ENCODE measurements around the gene ADAMTS2. TPM values are rescaled to one million over a fixed set of nuclear protein-coding genes. Genes with fewer than 3 reads are reported as not detected.
"Not testable (repeated sequence)": the region's sequence is repeated elsewhere in the genome, so short reads cannot be mapped to it uniquely, and the experiment has no call there.

Gene ADAMTS2
- polyA plus RNA-seq, 3 donors from 2014 or later: 0.03 TPM; not detected in 2

- Mint-ChIP-seq H3K4me3 (no peak overlapping the region), H3K27ac (no peak overlapping the region), H3K27me3 (ENCODE audit: low read depth in 3 of 3) (peaks cover 4 to 8% (median 5%) of the 10 kb centered on the region in 3 donors), H3K36me3 (no peaks in the 10 kb centered on the region), H3K9me3 (no peaks in the 10 kb centered on the region), H3K4me1 (no peaks in the 10 kb centered on the region)
- no peak for DNase-seq
These were observed 12.4 kb downstream of the ADAMTS2 start for GRCh38 chr5:179332741-179333290.

GRCh38 chr5:179331591-179332375 lies 13.5 kb downstream of the ADAMTS2 start:
- Mint-ChIP-seq H3K9me3 (no peaks in the 10 kb centered on the region), H3K4me3 (no peak overlapping the region), H3K27ac (no peak overlapping the region), H3K27me3 (ENCODE audit: low read depth in 3 of 3) (peaks cover 4 to 6% (median 5%) of the 10 kb centered on the region in 3 donors), H3K4me1 (no peaks in the 10 kb centered on the region), H3K36me3 (no peaks in the 10 kb centered on the region)
- no peak for DNase-seq

GRCh38 chr5:179330186-179330900 lies 14.9 kb downstream of the ADAMTS2 start:
- H3K4me1 Mint-ChIP-seq: no peaks in the 10 kb centered on the region

GRCh38 chr5:179328291-179328690 lies 17.0 kb downstream of the ADAMTS2 start:
- DNase-seq: no peak
- H3K27ac Mint-ChIP-seq: no peak overlapping the region

More at GRCh38 chr5:179330186-179330900, 14.9 kb downstream of the ADAMTS2 start:
- H3K27ac Mint-ChIP-seq: no peak overlapping the region
- DNase-seq: no peak
- H3K4me3 Mint-ChIP-seq: no peak overlapping the region
- peaks cover 4 to 7% (median 6%) of the 10 kb centered on the region in 3 donors for H3K27me3 Mint-ChIP-seq (ENCODE audit: low read depth in 3 of 3)
- no peaks in the 10 kb centered on the region for H3K36me3 Mint-ChIP-seq
- no peaks in the 10 kb centered on the region for H3K9me3 Mint-ChIP-seq

GRCh38 chr5:179327021-179327735 lies 18.1 kb downstream of the ADAMTS2 start:
- H3K27me3 Mint-ChIP-seq (ENCODE audit: low read depth in 3 of 3): peaks cover 3 to 6% (median 4%) of the 10 kb centered on the region in 3 donors
- H3K27ac Mint-ChIP-seq: no peak overlapping the region
- H3K4me3 Mint-ChIP-seq: no peak overlapping the region
- H3K36me3 Mint-ChIP-seq: no peaks in the 10 kb centered on the region
- DNase-seq: no peak
- no peaks in the 10 kb centered on the region for H3K4me1 Mint-ChIP-seq
- H3K9me3 Mint-ChIP-seq: no peaks in the 10 kb centered on the region

More at GRCh38 chr5:179328291-179328690, 17.0 kb downstream of the ADAMTS2 start:
- no peaks in the 10 kb centered on the region for H3K9me3 Mint-ChIP-seq
- no peak overlapping the region for H3K4me3 Mint-ChIP-seq
- peaks cover 4 to 6% (median 4%) of the 10 kb centered on the region in 3 donors for H3K27me3 Mint-ChIP-seq (ENCODE audit: low read depth in 3 of 3)
- H3K36me3 Mint-ChIP-seq: no peaks in the 10 kb centered on the region
- no peaks in the 10 kb centered on the region for H3K4me1 Mint-ChIP-seq

- Mint-ChIP-seq H3K36me3 (no peaks in the 10 kb centered on the region), H3K4me3 (no peak overlapping the region), H3K9me3 (no peaks in the 10 kb centered on the region), H3K27ac (no peak overlapping the region), H3K4me1 (no peaks in the 10 kb centered on the region), H3K27me3 (ENCODE audit: low read depth in 3 of 3) (peaks cover 3 to 6% (median 4%) of the 10 kb centered on the region in 3 donors)
- no peak for DNase-seq
These were observed 18.9 kb downstream of the ADAMTS2 start for GRCh38 chr5:179326122-179326927.

- DNase-seq: no peak
- Mint-ChIP-seq H3K9me3 (no peaks in the 10 kb centered on the region), H3K4me1 (no peaks in the 10 kb centered on the region), H3K4me3 (no peak overlapping the region), H3K36me3 (no peaks in the 10 kb centered on the region), H3K27ac (no peak overlapping the region), H3K27me3 (ENCODE audit: low read depth in 3 of 3) (peaks cover 3 to 6% (median 6%) of the 10 kb centered on the region in 3 donors)
These were observed 19.8 kb downstream of the ADAMTS2 start for GRCh38 chr5:179325296-179326031.

GRCh38 chr5:179324760-179325295 lies 20.4 kb downstream of the ADAMTS2 start:
- Mint-ChIP-seq H3K36me3 (no peaks in the 10 kb centered on the region), H3K27ac (no peak overlapping the region), H3K4me1 (no peaks in the 10 kb centered on the region), H3K4me3 (no peak overlapping the region), H3K27me3 (ENCODE audit: low read depth in 3 of 3) (peaks cover 3 to 6% (median 6%) of the 10 kb centered on the region in 3 donors), H3K9me3 (no peaks in the 10 kb centered on the region)
- DNase-seq: no peak

- H3K9me3 Mint-ChIP-seq; H3K36me3 Mint-ChIP-seq; DNase-seq; H3K4me3 Mint-ChIP-seq; H3K4me1 Mint-ChIP-seq; H3K27ac Mint-ChIP-seq; H3K27me3 Mint-ChIP-seq (ENCODE audit: low read depth in 3 of 3): not testable (repeated sequence)
These were observed 20.9 kb downstream of the ADAMTS2 start for GRCh38 chr5:179324316-179324715.

GRCh38 chr5:179323026-179323870 lies 22.0 kb downstream of the ADAMTS2 start:
- Mint-ChIP-seq H3K36me3 (no peaks in the 10 kb centered on the region), H3K27ac (no peak overlapping the region), H3K27me3 (ENCODE audit: low read depth in 3 of 3) (peaks cover 1 to 4% (median 3%) of the 10 kb centered on the region in 3 donors), H3K9me3 (no peaks in the 10 kb centered on the region), H3K4me3 (no peak overlapping the region), H3K4me1 (peaks cover 0 to 4% of the 10 kb centered on the region in 2 donors)
- DNase-seq: no peak

- Mint-ChIP-seq H3K27me3 (ENCODE audit: low read depth in 3 of 3) (peaks cover 1 to 4% (median 3%) of the 10 kb centered on the region in 3 donors), H3K4me3 (no peak overlapping the region), H3K4me1 (peaks cover 0 to 4% of the 10 kb centered on the region in 2 donors), H3K27ac (no peak overlapping the region), H3K9me3 (no peaks in the 10 kb centered on the region), H3K36me3 (no peaks in the 10 kb centered on the region)
- DNase-seq: no peak
These were observed 22.9 kb downstream of the ADAMTS2 start for GRCh38 chr5:179322071-179323025.
